ENCODE results near the gene CCDC34. TPM values are rescaled to one million over a fixed set of nuclear protein-coding genes. Genes with fewer than 3 reads are reported as not detected.

Gene CCDC34
- total and polyA plus RNA-seq, 2 of the 4 experiments (the other 2 are of a cell fraction) = 2.5 to 4.5 TPM

- Histone ChIP-seq H3K9me3 (ENCODE audit: control insufficient read depth, insufficient read depth, low read length) (no peaks in the 10 kb centered on the region), H3K4ac (ENCODE audit: low read depth, low read length) (no peak overlapping the region), H2BK5ac (ENCODE audit: low read depth, low read length, poor library complexity, severe bottlenecking) (no peak overlapping the region), H2AK5ac (ENCODE audit: low read depth, low read length) (no peak overlapping the region), H3K56ac (ENCODE audit: extremely low read depth, insufficient read depth, low read length) (no peak overlapping the region), H3K14ac (replicated peaks; ENCODE audit: low read depth, low read length) (no peak overlapping the region), H2BK20ac (ENCODE audit: low read depth, low read length) (no peak overlapping the region), H4K5ac (ENCODE audit: low read depth, low read length) (no peak overlapping the region), H3K9ac (ENCODE audit: low read depth, low read length) (no peak overlapping the region), H3K9me1 (ENCODE audit: insufficient read depth, low read length) (no peaks in the 10 kb centered on the region), H3K4me2 (ENCODE audit: low read depth, low read length) (no peak overlapping the region), H2AK9ac (replicated peaks; ENCODE audit: low read depth, low read length, poor library complexity) (no peak overlapping the region), H3K18ac (ENCODE audit: low read depth, low read length) (no peak overlapping the region), H3K27ac (ENCODE audit: insufficient read depth, low read length) (no peak overlapping the region), H2BK120ac (ENCODE audit: low read depth, low read length) (no peak overlapping the region), H3K23ac (ENCODE audit: low read depth, low read length) (no peak overlapping the region; the same call in 1 of the 2 replicates), H2BK15ac (ENCODE audit: low read depth, low read length) (no peak overlapping the region), H3K4me3 (ENCODE audit: insufficient read depth, low read depth, low read length) (no peak overlapping the region), H3K36me3 (ENCODE audit: control insufficient read depth, insufficient read depth, low read length) (no peaks in the 10 kb centered on the region), H3K79me1 (ENCODE audit: low read depth in 1 of 2, low read length in 2 of 2) (no peaks in the 10 kb centered on the region), H2AFZ (replicated peaks; ENCODE audit: low read length, poor library complexity) (no peak overlapping the region), H4K20me1 (ENCODE audit: insufficient read depth, low read length) (no peaks in the 10 kb centered on the region), H3K4me1 (ENCODE audit: control insufficient read depth, insufficient read depth, low read length) (no peaks in the 10 kb centered on the region), H4K8ac (ENCODE audit: low read depth in 2 of 2, low read length in 2 of 2) (no peak overlapping the region), H3K27me3 (ENCODE audit: control insufficient read depth, insufficient read depth, low read length) (no peaks in the 10 kb centered on the region), H4K91ac (ENCODE audit: insufficient read depth, low read depth, low read length) (no peak overlapping the region)
- intact Hi-C loops (cut with micrococcal nuclease) = no loop called here
- DNase-seq (no peak), ATAC-seq (ENCODE audit: low read depth) (no peak)
- in situ Hi-C loops (cut with MboI; ENCODE audit: low sequenced_read_pairs) = no loop called here
- dilution Hi-C loops (cut with HindIII; ENCODE audit: low sequenced_read_pairs, unreplicated experiment) = no loop called here
- TF ChIP-seq NFE2L2 (IDR thresholded peaks at IDR 0.05; ENCODE audit: low read depth, low read length) (no peak), CHD1 (IDR thresholded peaks at IDR 0.05; ENCODE audit: low read depth, low read length) (no peak), POLR2A (IDR thresholded peaks at IDR 0.05; ENCODE audit: low read depth, low read length) (no peak)
- BruUV-seq (replicated peaks) = no TSS peak
- CTCF ChIA-PET = no interaction called here
- POLR2A ChIA-PET (ENCODE audit: unreplicated experiment) = no interaction called here
Observed at GRCh38 chr11:27409049-27409448, 46.0 kb upstream of the CCDC34 start.

Measured in IMR-90 (cell line).